Psoas muscle (tissue), 8 donors: ENCODE results near the gene FDCSP. TPM values are rescaled to one million over a fixed set of nuclear protein-coding genes. Genes with fewer than 3 reads are reported as not detected.
A peak's percentile ranks its signal among the peaks of the same experiment; 100 is the strongest.

Experiments
- ATAC-seq, 4 donors: fragments of 200-7000 bp; cut with Tn5 transposase; one replicate each; pipeline ENCODE4 v1.9.1; 2020; ENCODE audit warnings: moderate library complexity in 3 of 4, mild to moderate bottlenecking in 2 of 4
- DNase-seq, 2 donors: peaks; one replicate each; pipeline ENCODE4 v3.0.0-alpha.2; 2020
- H3K27ac ChIP-seq: fragments of 200-600 bp; one replicate; pipeline ENCODE4 v1.8.0; 2022
- H3K27me3 ChIP-seq, 3 donors: fragments of 200-600 bp in 1 of 3; one replicate each; pipeline versions ENCODE4 v1.6.1 to v1.8.0; 2013 to 2022; ENCODE audit warnings: low read length in 2 of 3, mild to moderate bottlenecking in 2 of 3, moderate library complexity in 1 of 3; ENCODE audit not compliant: insufficient read depth in 3 of 3
- H3K36me3 ChIP-seq, 2 donors: fragments of 200-600 bp in 1 of 2; one replicate each; pipeline versions ENCODE4 v1.6.1 to v1.8.0; 2013 to 2022; ENCODE audit warnings: low read depth in 1 of 2, mild to moderate bottlenecking in 1 of 2, moderate library complexity in 1 of 2; ENCODE audit not compliant: insufficient read depth in 1 of 2
- H3K4me1 ChIP-seq: fragments of 200-600 bp; one replicate; pipeline ENCODE4 v1.8.0; 2022
- H3K4me3 ChIP-seq: fragments of 200-600 bp; one replicate; pipeline ENCODE4 v1.8.0; 2022; ENCODE audit warnings: mild to moderate bottlenecking
- H3K9me3 ChIP-seq: fragments of 200-600 bp; one replicate; pipeline ENCODE4 v1.8.0; 2022
- WGBS, 3 donors: extraction: QIAGEN DNeasy Blood & Tissue Kit; methylation state at CpG; one replicate each; pipeline versions ENCODE4 v1.1.6 to v1.1.7; 2013; 5-methylcytosine and 5-hydroxymethylcytosine counted together
- intact Hi-C, 2 donors: fragments of 100-400 bp; cut with DNase I; formaldehyde crosslinking; loops; one replicate each; pipeline versions ENCODE4 v1.11.0 to v1.14.2; 2022
- polyA plus RNA-seq, 3 donors: library from polyadenylated mRNA; stranded (reverse); fragments of 200-250 nt; gene quantifications; one replicate each; pipeline ENCODE4 v1.2.3, GENCODE V29; 2013
- total RNA-seq, 4 donors: library from RNA; stranded (reverse); fragmentation: NEBNext Ultra II Directional in 2 of 4; extraction: Animal tissue kit (Norgen Biotek cat#: 25700) in 2 of 4; gene quantifications; one replicate each; pipeline versions ENCODE4 v1.2.1 to v1.2.4, GENCODE V29; 2021 to 2023
- TF ChIP-seq, protein P1 (sequence below): fragments of 200-600 bp; IDR thresholded peaks from one replicate; pipeline ENCODE4 v1.8.0; 2022; ENCODE audit warnings: antibody characterized with exemption
- donor health status: healthy with polysubstance abuse.
- donor health status: DM: no; HTN: no; CAD: no; lungs with moderate emphysema.
- donor health status: Bipolar disorder and iron deficiency.
- donor health status: healthy.
- donor health status: DM: yes; HTN: yes; CAD: no.
- donor health status: DM: no; HTN: no; CAD: no.
- donor health status: DM: no; HTN: no; CAD: no.
- donor health status: DM: yes; HTN: yes; CAD: no.

The FDCSP gene
- total and polyA plus RNA-seq, 7 donors: not detected

DNA sequence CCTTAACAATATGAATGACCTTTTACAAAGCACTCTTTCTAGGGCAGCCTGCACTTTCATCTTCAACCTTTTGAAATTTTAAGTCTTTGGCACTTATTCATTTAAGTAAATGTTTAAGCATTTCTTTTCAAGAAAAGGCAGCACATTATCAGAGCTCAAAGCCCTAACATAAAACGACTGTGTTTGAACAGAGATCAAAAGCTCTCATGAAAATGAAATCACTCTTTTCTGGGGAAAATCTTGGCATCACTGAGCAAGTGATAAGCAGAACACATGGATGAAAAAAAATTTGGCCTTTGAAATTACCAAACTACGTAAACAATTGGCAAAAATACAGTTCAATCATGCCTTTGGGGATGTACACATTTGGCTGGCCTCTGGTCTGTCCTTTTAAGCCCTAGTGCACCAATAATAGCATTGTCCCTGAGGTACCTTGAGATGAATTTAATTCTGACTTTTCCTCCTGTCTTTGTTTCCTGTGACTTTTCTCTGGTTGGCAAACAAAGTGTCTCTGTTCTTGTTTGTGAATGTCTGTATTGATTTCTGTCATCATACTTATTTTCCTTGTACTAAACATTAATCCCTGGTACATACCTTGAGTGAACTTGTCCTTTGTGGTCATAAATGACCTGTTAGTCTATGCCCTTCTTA, 43.3 kb upstream of the FDCSP start:
- Histone ChIP-seq H3K9me3 (no peaks in the 10 kb centered on the region), H3K4me1 (no peaks in the 10 kb centered on the region), H3K36me3 (no peaks in the 10 kb centered on the region), H3K4me3 (no peak overlapping the region), H3K27me3 (no peaks in the 10 kb centered on the region), H3K27ac (no peak overlapping the region)
- TF ChIP-seq, protein P1, sequence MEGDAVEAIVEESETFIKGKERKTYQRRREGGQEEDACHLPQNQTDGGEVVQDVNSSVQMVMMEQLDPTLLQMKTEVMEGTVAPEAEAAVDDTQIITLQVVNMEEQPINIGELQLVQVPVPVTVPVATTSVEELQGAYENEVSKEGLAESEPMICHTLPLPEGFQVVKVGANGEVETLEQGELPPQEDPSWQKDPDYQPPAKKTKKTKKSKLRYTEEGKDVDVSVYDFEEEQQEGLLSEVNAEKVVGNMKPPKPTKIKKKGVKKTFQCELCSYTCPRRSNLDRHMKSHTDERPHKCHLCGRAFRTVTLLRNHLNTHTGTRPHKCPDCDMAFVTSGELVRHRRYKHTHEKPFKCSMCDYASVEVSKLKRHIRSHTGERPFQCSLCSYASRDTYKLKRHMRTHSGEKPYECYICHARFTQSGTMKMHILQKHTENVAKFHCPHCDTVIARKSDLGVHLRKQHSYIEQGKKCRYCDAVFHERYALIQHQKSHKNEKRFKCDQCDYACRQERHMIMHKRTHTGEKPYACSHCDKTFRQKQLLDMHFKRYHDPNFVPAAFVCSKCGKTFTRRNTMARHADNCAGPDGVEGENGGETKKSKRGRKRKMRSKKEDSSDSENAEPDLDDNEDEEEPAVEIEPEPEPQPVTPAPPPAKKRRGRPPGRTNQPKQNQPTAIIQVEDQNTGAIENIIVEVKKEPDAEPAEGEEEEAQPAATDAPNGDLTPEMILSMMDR: no peak
- ATAC-seq: no peak
- no peak for DNase-seq
- intact Hi-C loops: no loop called here
- WGBS, 3 donors: 29 to 36% (median 31%) methylated on average over 2 of the region's 2 CpGs

DNA sequence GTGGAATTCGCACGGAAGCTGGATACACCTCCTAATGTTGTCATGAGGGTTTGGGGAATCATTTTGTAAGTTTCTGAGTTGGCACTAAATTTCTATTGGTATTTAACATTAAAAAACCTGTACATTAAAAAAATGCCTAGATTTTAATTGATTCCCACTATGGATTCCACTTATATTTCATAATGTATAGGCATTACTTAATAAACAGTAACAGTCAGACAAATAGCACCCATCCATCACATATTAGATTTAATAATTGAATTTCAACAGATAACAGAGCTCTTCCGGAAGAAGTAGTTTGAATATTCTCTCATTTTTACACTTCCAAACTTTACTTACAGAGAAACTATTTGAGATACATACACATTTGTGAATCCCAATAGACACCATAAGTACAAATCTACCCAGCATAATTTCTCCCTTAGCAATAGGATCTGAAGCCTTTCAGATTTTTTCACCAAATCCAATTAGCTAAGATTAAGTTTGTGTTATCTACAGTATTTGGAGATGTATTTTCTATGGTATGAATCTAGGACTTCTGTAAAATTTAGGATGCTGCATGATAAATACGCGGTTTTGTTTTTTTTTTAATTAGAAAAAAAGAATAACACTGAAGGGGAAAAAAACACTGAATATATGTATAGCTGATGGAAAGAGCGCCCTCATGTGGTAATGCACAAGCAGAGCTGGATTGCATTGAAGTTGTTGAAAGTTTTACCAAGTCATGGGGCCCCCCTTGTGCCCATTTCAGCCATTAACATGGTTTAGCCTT, 42.6 kb upstream of the FDCSP start:
- ATAC-seq (no peak), DNase-seq (no peak)
- no peaks in the 10 kb centered on the region for H3K36me3 ChIP-seq
- H3K27me3 ChIP-seq: no peaks in the 10 kb centered on the region
- 51 to 58% (median 54%) methylated on average over 6 of the region's 6 CpGs for WGBS, 3 donors
- no peaks in the 10 kb centered on the region for H3K9me3 ChIP-seq
- H3K4me3 ChIP-seq: no peak overlapping the region
- H3K4me1 ChIP-seq: no peaks in the 10 kb centered on the region
- intact Hi-C loops: no loop called here
- TF ChIP-seq, protein P1: peak; percentile 9
- H3K27ac ChIP-seq: no peak overlapping the region

DNA sequence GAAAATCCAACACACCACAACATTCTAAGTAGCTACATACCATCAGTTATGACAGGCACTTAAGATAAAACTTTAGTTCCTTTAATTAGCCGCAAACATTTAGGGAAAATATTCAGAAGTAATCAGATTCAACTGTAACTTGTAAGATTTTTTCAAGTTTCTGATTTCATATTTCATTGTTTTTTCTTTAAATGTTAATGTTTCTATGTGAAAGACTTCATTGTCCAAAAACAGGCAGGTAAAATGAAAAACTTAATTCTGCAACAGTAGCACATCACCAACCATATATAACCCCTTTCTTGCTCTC, 42.0 kb upstream of the FDCSP start:
- Histone ChIP-seq H3K4me3 (no peak overlapping the region), H3K4me1 (no peaks in the 10 kb centered on the region), H3K36me3 (no peaks in the 10 kb centered on the region), H3K9me3 (no peaks in the 10 kb centered on the region), H3K27me3 (no peaks in the 10 kb centered on the region), H3K27ac (no peak overlapping the region)
- TF ChIP-seq, protein P1: no peak
- ATAC-seq (no peak), DNase-seq (no peak)
- WGBS, 3 donors: 61 to 77% (median 63%) methylated on average over 1 of the region's 1 CpG
- intact Hi-C loops: no loop called here

DNA sequence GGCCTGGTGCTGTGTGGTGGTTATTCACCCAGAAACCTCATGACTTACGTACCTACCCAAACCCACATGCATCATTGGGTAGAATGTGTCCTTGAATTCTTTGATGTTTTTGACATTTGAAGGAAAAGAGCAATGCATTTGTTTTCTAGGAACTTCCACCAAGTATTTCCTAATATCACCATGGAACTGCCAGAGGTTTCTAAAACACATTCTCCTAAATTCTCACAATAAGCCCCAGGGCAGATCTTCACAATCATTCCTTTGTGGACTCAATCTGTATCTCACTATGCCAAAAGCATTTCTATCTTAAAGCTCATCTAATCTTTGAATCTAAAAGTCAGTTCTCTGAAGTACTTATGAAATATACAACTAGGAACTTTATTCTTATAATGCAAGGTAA, 38.7 kb upstream of the FDCSP start:
- DNase-seq (no peak), ATAC-seq (no peak)
- TF ChIP-seq, protein P1: no peak
- Histone ChIP-seq H3K27ac (no peak overlapping the region), H3K36me3 (no peaks in the 10 kb centered on the region), H3K9me3 (no peaks in the 10 kb centered on the region), H3K4me1 (no peaks in the 10 kb centered on the region), H3K4me3 (no peak overlapping the region), H3K27me3 (no peaks in the 10 kb centered on the region)
- intact Hi-C loops: no loop called here
- WGBS, 3 donors: 85 to 90% (median 86%) methylated on average over 1 of the region's 1 CpG
